GM21576 (cell line): ENCODE measurements around the gene LYPD6.
"Not testable (repeated sequence)": the region's sequence is repeated elsewhere in the genome, so short reads cannot be mapped to it uniquely, and the experiment has no call there.

Experiments used
- ATAC-seq: cut with Tn5 transposase; IDR thresholded peaks from one replicate; pipeline ENCODE4 v1.9.1; 2021; ENCODE audit warnings: mild to moderate bottlenecking, moderate library complexity; ENCODE audit not compliant: unreplicated experiment

The LYPD6 gene, protein sequence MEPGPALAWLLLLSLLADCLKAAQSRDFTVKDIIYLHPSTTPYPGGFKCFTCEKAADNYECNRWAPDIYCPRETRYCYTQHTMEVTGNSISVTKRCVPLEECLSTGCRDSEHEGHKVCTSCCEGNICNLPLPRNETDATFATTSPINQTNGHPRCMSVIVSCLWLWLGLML

GRCh38 chr2:149330127-149331022 is at the start of gene LYPD6:
TSS of gene LYPD6 (plus strand) at chr2:149330587. CDS start at chr2:149437709, 107,122 bp downstream.
- peak; percentile 71 for ATAC-seq

DNA sequence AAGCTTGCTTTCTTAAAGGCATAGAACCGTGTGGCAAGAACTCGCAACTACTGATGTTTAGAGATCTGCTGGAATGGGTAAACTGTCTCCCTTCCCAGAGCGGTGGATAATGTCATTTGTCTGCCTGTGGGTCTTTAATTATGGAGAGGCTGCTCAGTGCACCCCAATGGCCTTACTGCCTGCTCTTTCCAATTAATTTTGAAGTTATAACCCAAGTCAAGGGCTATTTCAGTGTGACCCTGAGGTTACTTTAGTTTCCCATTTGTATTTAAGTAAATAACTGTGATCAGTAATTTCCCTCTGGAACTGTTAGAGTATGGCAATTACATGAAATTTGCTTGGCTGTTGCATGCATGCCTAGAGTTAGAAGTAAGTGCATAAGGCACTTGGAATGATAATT is 48.9 kb upstream of the LYPD6 start:
- no peak for ATAC-seq

DNA sequence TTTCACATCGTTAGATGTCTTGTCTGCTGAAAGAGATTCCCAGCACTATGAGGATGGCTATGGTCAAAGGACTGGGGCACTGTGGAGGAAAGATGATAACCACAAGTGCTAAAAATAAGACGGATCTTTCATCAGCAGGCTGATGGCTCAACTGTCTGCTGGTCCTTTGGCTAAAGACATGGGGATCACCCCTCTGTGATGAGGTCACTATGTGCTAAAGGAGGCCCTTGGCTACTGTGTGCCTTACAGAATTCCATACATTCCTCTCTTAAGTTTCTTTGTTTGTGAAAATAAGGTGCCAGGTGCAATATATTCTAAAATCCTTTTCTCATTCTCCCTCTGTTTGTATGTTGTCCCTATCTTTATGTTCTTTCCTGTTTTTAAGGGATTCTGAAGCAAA is 39.7 kb upstream of the LYPD6 start:
- ATAC-seq: no peak

DNA sequence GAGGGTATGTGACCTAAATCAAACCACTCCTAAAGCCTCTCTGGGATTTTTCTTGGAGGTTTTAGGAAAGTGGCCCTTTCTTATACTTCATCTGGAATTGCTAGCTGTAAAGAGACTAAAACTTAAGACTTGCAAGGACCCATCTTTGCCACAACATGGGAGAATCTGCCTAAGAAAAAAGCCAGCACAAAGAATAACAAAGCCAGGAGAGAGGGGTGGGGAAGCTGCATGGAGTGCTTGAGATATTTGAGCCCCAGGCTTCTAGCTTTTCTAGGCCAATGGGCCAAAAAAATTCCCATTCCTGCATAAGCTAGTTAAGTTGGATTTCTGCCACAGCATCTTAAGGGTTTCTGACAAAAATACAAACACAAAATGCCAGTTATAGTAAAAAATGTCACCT is 38.5 kb upstream of the LYPD6 start:
- no peak for ATAC-seq

DNA sequence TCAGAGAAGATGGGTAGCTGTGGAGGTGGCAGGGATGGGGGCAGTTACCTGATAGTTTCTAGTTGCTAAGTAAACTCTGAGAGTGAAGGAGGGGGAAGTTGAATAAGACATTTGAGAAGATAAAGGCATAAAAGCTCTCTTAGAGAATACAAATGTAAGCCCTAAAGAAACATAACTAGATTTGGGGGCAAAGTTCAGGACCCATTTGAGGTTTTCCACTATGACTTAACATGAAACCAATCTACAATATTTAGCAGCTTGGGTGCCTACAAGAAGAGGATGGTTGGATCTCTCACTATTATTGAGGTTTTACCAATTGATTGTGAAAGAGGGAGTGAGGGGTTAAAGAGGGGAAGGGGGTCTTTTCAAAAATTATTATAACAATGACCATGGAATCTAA is 34.4 kb upstream of the LYPD6 start:
- no peak for ATAC-seq

DNA sequence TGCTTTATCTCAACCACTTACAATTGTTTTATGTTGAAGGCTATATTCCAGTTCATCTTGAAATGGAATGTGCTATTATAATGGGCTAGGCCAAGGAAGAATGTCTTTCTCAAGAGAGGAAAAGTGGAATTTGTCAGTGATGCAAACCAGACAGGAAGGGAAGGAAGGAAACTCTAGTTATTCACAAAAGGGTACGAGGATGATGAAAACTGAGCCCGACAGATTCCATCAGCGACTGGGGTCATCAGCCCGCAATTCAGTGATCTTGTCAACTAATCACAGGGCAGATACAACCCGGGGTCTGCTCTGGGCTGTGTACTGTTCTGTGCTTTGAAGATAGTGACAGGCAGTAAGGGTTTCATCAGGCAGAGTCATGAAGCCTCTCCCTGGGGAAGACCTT is 23.4 kb upstream of the LYPD6 start:
- ATAC-seq: no peak

GRCh38 chr2:149310349-149310748 is 20.0 kb upstream of the LYPD6 start:
- ATAC-seq: no peak

GRCh38 chr2:149312039-149312438 is 18.3 kb upstream of the LYPD6 start:
- no peak for ATAC-seq

- ATAC-seq: peak; percentile 91
These were observed 16.8 kb upstream of the LYPD6 start for GRCh38 chr2:149313512-149313972.

DNA sequence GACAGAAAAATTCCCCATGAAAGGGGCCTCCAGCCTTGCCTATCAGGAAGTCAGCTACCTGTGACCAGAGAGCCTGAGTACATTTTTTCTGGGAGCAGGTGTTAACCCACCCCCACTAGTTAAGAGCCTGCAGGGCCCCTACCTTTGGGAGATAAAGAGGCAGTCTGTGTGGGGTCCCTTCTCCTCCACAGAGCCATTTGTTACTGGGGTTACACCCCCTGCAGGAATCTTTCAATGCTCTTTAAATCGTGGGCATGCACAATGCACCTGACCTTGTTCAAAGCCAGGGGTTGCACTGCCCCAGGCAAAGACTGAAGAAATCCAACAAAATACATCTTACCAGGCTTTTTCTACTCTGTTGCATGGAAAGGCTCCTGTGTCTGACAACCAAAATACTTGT is 15.7 kb upstream of the LYPD6 start:
- no peak for ATAC-seq

- ATAC-seq: no peak
These were observed 14.9 kb upstream of the LYPD6 start for GRCh38 chr2:149315461-149315860.

DNA sequence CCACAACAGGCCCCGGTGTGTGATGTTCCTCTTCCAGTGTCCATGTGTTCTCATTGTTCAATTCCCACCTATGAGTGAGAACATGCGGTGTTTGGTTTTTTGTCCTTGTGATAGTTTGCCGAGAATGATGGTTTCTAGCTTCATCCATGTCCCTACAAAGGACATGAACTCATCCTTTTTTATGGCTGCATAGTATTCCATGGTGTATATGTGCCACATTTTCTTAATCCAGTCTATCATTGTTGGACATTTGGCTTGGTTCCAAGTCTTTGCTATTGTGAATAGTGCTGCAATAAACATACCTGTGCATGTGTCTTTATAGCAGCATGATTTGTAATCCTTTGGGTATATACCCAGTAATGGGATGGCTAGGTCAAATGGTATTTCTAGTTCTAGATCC is 11.8 kb upstream of the LYPD6 start:
- ATAC-seq: not testable (repeated sequence)

DNA sequence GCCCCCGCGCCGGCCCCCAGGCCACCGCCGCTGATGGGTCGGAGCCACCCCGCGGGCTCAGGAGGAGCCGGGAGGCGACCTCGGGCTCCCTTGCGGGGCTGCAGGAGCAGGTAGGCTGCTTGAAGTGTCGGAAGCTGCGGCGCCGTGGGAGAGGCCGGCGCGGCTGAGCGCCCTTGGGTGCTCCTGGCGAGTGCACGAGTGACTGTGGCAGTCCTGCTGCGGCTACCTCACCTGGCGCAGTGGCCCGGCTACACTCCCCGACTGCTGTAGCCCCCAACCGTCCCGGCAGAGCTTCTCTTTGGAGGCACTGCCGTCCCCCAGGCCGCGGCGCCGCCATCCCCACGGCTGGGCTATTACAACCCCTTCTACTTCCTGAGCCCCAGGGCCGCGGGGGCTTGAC is 10.0 kb upstream of the LYPD6 start:
- no peak for ATAC-seq

GRCh38 chr2:149329068-149329467 is 1.3 kb upstream of the LYPD6 start:
- ATAC-seq: no peak

GRCh38 chr2:149329489-149330126 is 779 bp upstream of the LYPD6 start:
- ATAC-seq: no peak

DNA sequence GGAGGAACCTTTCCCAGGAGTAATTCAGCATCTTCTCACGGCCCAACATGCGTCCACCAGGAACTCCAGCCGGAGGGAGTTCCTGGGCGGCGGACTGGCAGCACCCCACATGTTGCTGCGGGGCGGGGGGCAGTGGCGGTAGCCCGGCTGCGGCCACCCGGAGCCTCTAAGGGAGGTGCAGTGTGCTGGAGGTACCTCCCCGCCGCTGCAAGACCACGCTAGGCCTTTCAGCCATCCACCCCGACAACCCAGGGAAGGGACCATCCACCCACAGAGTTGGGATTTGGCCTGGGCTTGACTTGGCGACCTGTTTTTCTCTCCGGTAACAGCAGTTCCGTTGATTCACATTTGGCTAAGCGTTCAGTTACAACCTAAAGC is 625 bp downstream of the LYPD6 start:
- ATAC-seq: no peak

DNA sequence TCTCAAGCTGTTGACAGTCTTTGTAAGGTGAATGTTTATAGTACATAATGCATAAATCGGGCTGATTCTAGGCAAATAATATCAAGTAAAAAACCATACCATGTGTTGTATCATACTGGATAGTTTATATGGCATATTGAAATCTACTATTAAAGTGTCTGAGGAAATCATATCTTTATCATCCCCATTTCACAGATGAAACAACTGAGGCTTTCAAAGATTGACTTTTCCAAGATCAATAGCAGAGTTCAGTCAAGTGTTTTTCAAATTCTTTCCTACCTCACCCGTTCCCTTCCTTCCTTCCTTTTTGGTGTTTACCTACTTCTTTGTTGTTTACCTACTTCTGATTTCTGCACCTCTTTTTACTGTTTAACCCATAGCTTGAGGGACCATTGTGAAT is 2.0 kb downstream of the LYPD6 start:
- no peak for ATAC-seq

- ATAC-seq: no peak
These were observed 3.2 kb downstream of the LYPD6 start for GRCh38 chr2:149333636-149334035.

- ATAC-seq: no peak
These were observed 3.8 kb downstream of the LYPD6 start for GRCh38 chr2:149334156-149334555.

DNA sequence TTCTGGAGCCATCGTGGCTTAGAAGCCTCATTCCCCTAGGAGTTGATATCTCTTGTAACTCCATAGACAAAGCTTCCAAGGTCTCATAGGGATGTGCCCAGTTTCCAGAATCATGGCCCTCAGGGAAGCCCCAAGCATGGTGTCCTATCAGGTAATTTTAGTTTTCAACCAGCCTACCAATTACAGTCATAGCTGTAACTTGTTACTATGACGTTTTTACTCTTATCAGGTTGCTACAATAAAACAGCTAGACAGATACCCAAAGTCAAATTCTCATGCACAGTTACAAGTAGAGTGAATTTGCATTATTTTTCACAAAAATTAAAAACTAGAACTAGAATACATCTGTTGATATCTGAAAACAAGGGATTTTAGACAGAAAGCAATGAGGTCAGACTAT is 8.9 kb downstream of the LYPD6 start:
- no peak for ATAC-seq

GRCh38 chr2:149342509-149342908 is 12.1 kb downstream of the LYPD6 start:
- ATAC-seq: no peak

GRCh38 chr2:149344105-149344504 is 13.7 kb downstream of the LYPD6 start:
- no peak for ATAC-seq
